ENCODE measurements around the gene GSC2.

- TF ChIP-seq FOXA1 (IDR thresholded peaks at IDR 0.05) (no peak), ELF4 (IDR thresholded peaks at IDR 0.05) (no peak), NFRKB (IDR thresholded peaks at IDR 0.05) (no peak), ZNF384 (IDR thresholded peaks at IDR 0.05) (no peak), SUZ12 (IDR thresholded peaks at IDR 0.05) (no peak), FOXM1 (IDR thresholded peaks at IDR 0.05; ENCODE audit: borderline replicate concordance) (no peak), HDGF (IDR thresholded peaks at IDR 0.05; ENCODE audit: borderline replicate concordance) (no peak), BHLHE40 (IDR thresholded peaks at IDR 0.05; ENCODE audit: borderline replicate concordance) (no peak), FOXK2 (IDR thresholded peaks at IDR 0.05) (no peak), PKNOX1 (IDR thresholded peaks at IDR 0.05) (no peak)
Measured at GRCh38 chr22:19149991-19150390, at the start of gene GSC2.
